ENCODE results near the gene PRAC2. TPM values are rescaled to one million over a fixed set of nuclear protein-coding genes. Genes with fewer than 3 reads are reported as not detected.

Gene PRAC2
- total RNA-seq, 2 donors from 2014 or later: not detected

GRCh38 chr17:48704361-48705248 is 18.4 kb upstream of the PRAC2 start:
- Histone ChIP-seq H3K9ac (ENCODE audit: extremely low read depth, low read length, poor library complexity, severe bottlenecking) (no peak overlapping the region), H3K9me3 (ENCODE audit: control insufficient read depth, low read length) (no peaks in the 10 kb centered on the region), H3K4me3 (ENCODE audit: low read length) (no peak overlapping the region), H3K36me3 (ENCODE audit: control insufficient read depth, insufficient read depth, low read length) (no peaks in the 10 kb centered on the region), H3K27ac (ENCODE audit: low read depth, low read length) (no peak overlapping the region), H3K4me1 (ENCODE audit: control insufficient read depth, insufficient read depth, low read length) (no peaks in the 10 kb centered on the region), H3K27me3 (ENCODE audit: control insufficient read depth, insufficient read depth, low read length, poor library complexity, severe bottlenecking) (peaks cover 91% of the 10 kb centered on the region)
- 89 to 93% methylated on average over 9 to 11 of the region's 11 CpGs for WGBS, 2 experiments (ENCODE audit: insufficient coverage in 1 of 2, insufficient read length in 1 of 2)
- DNase-seq: peak; percentile 37
- Mint-ChIP-seq H3K27me3 (ENCODE audit: insufficient read depth) (peaks cover 96% of the 10 kb centered on the region), H3K9me3 (no peaks in the 10 kb centered on the region), H3K36me3 (ENCODE audit: low read depth) (no peaks in the 10 kb centered on the region), H3K4me3 (no peak overlapping the region), H3K4me1 (no peaks in the 10 kb centered on the region), H3K27ac (no peak overlapping the region)
- no peak for TF ChIP-seq CTCF (conservative IDR thresholded peaks at IDR 0.05)

- no peaks in the 10 kb centered on the region for H3K36me3 Mint-ChIP-seq (ENCODE audit: low read depth)
- H3K27me3 ChIP-seq (ENCODE audit: control insufficient read depth, insufficient read depth, low read length, poor library complexity, severe bottlenecking): peaks cover 99% of the 10 kb centered on the region
Measured at GRCh38 chr17:48711128-48711527, 11.9 kb upstream of the PRAC2 start.

More at GRCh38 chr17:48711128-48711527, 11.9 kb upstream of the PRAC2 start:
- Mint-ChIP-seq H3K4me3 (no peak overlapping the region), H3K4me1 (no peaks in the 10 kb centered on the region), H3K27me3 (ENCODE audit: insufficient read depth) (peaks cover 96% of the 10 kb centered on the region), H3K9me3 (no peaks in the 10 kb centered on the region), H3K27ac (no peak overlapping the region)
- H3K4me1 ChIP-seq (ENCODE audit: control insufficient read depth, insufficient read depth, low read length): no peaks in the 10 kb centered on the region
- no peak overlapping the region for H3K4me3 ChIP-seq (ENCODE audit: low read length)
- 88 to 92% methylated on average over 3 to 4 of the region's 4 CpGs for WGBS, 2 experiments (ENCODE audit: insufficient coverage in 1 of 2, insufficient read length in 1 of 2)
- H3K36me3 ChIP-seq (ENCODE audit: control insufficient read depth, insufficient read depth, low read length): no peaks in the 10 kb centered on the region
- TF ChIP-seq CTCF (conservative IDR thresholded peaks at IDR 0.05): no peak
- DNase-seq: peak; percentile 52
- no peak overlapping the region for H3K27ac ChIP-seq (ENCODE audit: low read depth, low read length)
- no peaks in the 10 kb centered on the region for H3K9me3 ChIP-seq (ENCODE audit: control insufficient read depth, low read length)
- H3K9ac ChIP-seq (ENCODE audit: extremely low read depth, low read length, poor library complexity, severe bottlenecking): no peak overlapping the region
